ENCODE results near the gene P2RY8.
A peak's percentile ranks its signal among the peaks of the same experiment; 100 is the strongest.
"Not testable (repeated sequence)": the region's sequence is repeated elsewhere in the genome, so short reads cannot be mapped to it uniquely, and the experiment has no call there.

P2RY8 gene

GRCh38 chrX:1518512-1518911 is 18.5 kb downstream of the P2RY8 start:
- DNase-seq: no peak

GRCh38 chrX:1516596-1517104 is 20.3 kb downstream of the P2RY8 start:
- DNase-seq: peak; percentile 20 to 45 (median 43)

GRCh38 chrX:1511829-1512228 is 25.2 kb downstream of the P2RY8 start:
- DNase-seq: no peak

- no peak for DNase-seq
These were observed 25.8 kb downstream of the P2RY8 start for GRCh38 chrX:1511150-1511549.

- peak; percentile 65 to 79 (median 76) for DNase-seq
These were observed 29.2 kb downstream of the P2RY8 start for GRCh38 chrX:1507511-1508463.

DNA sequence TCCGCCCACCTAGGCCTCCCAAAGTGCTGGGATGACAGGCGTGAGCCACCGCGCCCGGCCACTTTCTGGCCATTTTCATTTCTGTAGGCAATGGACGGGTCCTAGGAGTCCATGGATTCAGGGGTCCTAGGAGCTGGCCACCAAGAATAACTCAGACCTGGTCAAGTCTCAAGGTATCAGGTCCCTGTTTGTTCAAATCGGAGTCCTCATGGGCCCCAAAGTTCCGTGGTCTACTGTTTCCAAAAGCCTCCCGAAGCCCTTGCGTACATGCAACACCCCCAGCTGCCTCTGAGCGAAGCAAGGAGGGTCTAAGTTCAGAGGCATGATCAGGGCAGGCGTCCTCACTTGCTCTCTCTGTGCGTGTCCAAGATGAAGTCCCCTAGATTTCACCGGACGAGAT is 30.1 kb downstream of the P2RY8 start:
- DNase-seq: no peak

DNA sequence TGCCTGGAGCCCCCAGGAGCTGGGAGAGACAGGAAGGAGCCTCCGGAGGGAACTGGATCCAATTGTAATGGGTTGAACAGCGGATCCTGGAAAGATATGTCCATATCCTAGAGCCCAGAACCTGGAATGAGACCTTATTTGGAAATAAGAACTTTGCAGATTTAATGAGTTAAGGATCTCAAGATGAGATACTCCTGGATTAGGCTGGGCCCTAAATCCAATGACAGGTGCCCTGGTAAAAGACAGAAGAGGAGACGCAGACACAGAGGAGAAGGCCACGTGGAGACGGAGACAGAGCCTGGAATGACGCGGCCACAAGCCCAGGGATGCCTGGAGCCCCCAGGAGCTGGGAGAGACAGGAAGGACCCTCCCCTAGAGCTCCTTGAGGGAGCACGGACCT is 34.1 kb downstream of the P2RY8 start:
- DNase-seq: no peak

- no peak for DNase-seq
These were observed 34.7 kb downstream of the P2RY8 start for GRCh38 chrX:1502241-1502640.

- no peak for DNase-seq
These were observed 36.0 kb downstream of the P2RY8 start for GRCh38 chrX:1500701-1501624.

- DNase-seq: no peak
These were observed 40.9 kb downstream of the P2RY8 start for GRCh38 chrX:1496076-1496475.

DNA sequence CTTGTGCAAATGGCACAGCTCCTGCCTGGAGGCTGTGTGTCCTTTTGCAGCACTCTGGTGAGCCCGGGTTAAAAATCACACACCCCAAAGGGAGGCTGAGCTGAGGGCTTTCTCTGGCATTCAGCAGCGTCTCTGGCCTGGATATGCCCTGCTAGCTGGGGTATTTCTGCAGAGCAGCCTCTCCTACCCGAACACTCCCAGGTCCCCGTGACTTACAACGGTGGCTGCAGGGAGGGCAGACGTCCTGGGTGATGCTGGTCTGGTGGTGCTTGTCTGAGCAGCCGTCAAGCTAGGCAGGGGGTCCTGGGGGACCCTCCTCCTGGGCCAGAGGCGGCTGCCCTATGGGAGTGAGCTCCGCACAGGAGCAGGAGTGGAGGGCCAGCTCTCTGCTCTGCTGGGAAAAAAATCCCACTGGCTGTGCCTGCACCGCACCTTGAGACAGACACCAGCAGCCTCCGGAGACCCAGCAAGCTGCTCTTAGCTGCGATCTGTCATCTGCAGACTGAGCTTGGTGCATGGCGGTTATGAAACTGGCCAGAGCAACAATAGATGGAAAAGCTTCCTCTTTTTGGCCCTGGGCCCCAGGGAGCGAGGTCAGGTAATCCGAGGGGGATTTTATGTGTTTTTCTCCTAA is 43.0 kb downstream of the P2RY8 start:
- peak; percentile 65 to 80 (median 78) for DNase-seq

- no peak for DNase-seq
These were observed 43.6 kb downstream of the P2RY8 start for GRCh38 chrX:1493412-1493811.

- DNase-seq: no peak
These were observed 44.5 kb downstream of the P2RY8 start for GRCh38 chrX:1492421-1493012.

DNA sequence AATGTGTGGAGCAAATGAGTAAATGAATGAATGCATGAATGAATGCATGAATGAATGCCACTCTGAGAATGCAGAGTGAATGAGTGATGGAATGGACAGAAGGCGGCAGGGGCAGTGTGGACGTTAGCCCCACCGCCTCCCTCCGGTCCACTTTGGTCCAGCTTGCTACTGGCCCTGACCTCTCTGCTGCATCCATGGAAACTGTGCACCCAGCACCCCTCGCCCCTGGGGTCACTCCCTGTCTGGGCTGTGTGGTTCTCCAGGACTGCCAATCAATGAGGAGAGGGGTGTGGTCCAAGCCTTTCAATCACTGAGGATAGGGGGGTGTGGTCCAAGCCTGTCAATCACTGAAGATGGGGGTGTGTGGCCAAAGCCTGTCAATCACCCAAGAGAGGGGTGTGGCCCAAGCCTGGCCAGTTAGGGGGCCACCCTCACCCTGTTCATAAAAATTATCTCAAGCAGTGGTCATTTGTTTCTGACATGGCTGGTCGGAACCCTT is 45.1 kb downstream of the P2RY8 start:
- peak in 3 of 4 experiments; percentile 28 to 48 (median 44) for DNase-seq

GRCh38 chrX:1491248-1491647 is 45.7 kb downstream of the P2RY8 start:
- not testable (repeated sequence) for DNase-seq

GRCh38 chrX:1490723-1491122 is 46.3 kb downstream of the P2RY8 start:
- DNase-seq: not testable (repeated sequence)

DNA sequence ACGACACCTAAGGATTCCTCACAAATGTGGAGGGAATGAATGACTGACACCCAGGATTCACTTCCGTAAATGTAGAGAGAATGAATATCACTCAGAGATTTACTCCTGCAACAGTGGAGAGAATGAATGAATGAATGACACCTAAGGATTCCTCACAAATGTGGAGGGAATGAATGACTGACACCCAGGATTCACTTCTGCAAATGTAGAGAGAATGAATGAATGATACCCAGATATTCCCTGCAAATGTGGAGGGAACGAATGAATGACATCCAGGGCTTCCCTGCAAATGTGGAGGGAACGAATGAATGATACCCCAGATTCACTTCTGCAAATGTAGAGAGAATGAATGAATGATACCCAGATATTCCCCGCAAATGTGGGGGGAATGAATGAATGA is 47.6 kb downstream of the P2RY8 start:
- DNase-seq: not testable (repeated sequence)

DNA sequence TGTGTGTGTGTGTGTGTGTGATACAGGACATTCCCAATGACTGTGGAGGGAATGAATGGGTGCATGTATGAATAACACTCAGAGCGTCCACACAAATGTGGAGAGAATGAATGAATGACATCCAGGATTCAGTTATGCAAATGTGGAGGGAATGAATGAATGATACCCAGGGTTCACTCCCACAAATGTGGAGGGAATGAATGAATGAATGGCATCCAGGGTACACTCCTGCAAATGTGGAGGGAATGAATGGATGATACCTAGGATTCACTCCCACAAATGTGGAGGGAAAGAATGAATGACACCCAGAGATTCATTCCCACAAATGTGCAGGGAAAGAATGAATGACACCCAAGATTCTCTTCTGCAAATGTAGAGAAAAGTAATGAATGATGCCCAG is 48.2 kb downstream of the P2RY8 start:
- DNase-seq: no peak

DNA sequence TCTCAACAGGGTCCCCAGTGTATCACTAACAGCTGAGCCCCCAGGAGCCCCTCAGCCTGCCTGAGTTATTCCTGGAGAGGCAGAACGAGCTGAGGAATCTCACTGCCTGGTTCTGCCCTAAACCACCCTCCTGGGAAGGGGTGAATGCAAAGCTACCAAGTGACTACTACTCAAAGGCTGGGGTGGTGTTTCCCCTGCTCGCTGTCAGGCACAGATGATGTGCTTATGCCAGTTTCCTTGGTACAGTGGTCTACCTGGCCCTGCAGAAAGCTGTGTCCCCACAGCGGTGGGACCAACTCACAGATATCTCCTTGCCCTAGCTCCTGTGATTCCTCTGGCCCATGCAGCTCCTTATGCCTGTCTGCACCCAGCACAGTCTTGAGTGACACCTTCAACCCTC is 48.8 kb downstream of the P2RY8 start:
- no peak for DNase-seq

DNA sequence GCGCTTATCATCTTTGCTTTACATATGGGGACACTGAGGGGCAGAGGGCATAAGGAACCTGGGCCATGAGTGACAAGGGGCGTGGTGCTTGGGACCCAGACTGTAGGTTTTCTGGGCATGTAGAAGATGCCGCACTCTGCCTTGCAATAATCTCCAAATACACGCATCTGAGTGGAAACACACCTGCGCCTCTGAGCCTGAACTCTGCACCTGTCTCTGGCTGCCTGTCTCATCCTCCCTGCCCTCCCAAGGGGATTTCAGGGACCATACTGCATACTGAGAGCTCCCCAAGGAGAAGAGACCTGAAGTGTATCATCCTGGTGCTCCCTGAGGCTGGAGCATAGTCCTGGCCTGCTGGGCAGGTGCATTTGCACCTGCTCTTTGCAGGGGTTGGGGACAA is 49.6 kb downstream of the P2RY8 start:
- no peak for DNase-seq

GRCh38 chrX:1486749-1487361 is 50.1 kb downstream of the P2RY8 start:
- DNase-seq: peak; percentile 34 to 54 (median 39)
